ENCODE measurements around the gene RUBCNL. TPM values are rescaled to one million over a fixed set of nuclear protein-coding genes. Genes with fewer than 3 reads are reported as not detected.
A peak's percentile ranks its signal among the peaks of the same experiment; 100 is the strongest.

Gene RUBCNL
- total and polyA plus RNA-seq, 2 of the 4 experiments (the other 2 are of a cell fraction) = 0.03 TPM; not detected in 1

- BruUV-seq (replicated peaks) = no TSS peak
- H3K27ac ChIP-seq (ENCODE audit: insufficient read depth, low read length) = no peak overlapping the region
- H4K91ac ChIP-seq (ENCODE audit: insufficient read depth, low read depth, low read length) = no peak overlapping the region
- H2AK5ac ChIP-seq (ENCODE audit: low read depth, low read length) = no peak overlapping the region
- intact Hi-C loops (cut with micrococcal nuclease) (no loop called here), in situ Hi-C loops (cut with MboI; ENCODE audit: low sequenced_read_pairs) (no loop called here), dilution Hi-C loops (cut with HindIII; ENCODE audit: low sequenced_read_pairs, unreplicated experiment) (no loop called here)
- 44% methylated on average over 3 of the region's 6 CpGs; no CpG with 5 or more reads in 1 of the 2 experiments for WGBS, 2 experiments (ENCODE audit: extremely low coverage in 2 of 2, insufficient read length in 1 of 2)
- TF ChIP-seq MXI1 (IDR thresholded peaks at IDR 0.05; ENCODE audit: borderline replicate concordance, low read depth, low read length) (no peak), CEBPB (IDR thresholded peaks at IDR 0.05; ENCODE audit: low read depth, low read length) (peak; percentile 26; the same call in 1 of the 2 replicates)
- H2BK20ac ChIP-seq (ENCODE audit: low read depth, low read length) = no peak overlapping the region
- H4K5ac ChIP-seq (ENCODE audit: low read depth, low read length) = no peak overlapping the region
- no peak overlapping the region for H3K14ac ChIP-seq (replicated peaks; ENCODE audit: low read depth, low read length)
- H3K23ac ChIP-seq (ENCODE audit: low read depth, low read length) = no peak overlapping the region
- H2BK5ac ChIP-seq (ENCODE audit: low read depth, low read length, poor library complexity, severe bottlenecking) = no peak overlapping the region
- ChIA-PET CTCF (no interaction called here), POLR2A (ENCODE audit: unreplicated experiment) (no interaction called here)
- H3K4me3 ChIP-seq (ENCODE audit: insufficient read depth, low read depth, low read length) = no peak overlapping the region
- H3K36me3 ChIP-seq (ENCODE audit: control insufficient read depth, insufficient read depth, low read length) = no peaks in the 10 kb centered on the region
- H3K9ac ChIP-seq (ENCODE audit: low read depth, low read length) = no peak overlapping the region
- H3K4me2 ChIP-seq (ENCODE audit: low read depth, low read length) = no peak overlapping the region
- H3K79me1 ChIP-seq (ENCODE audit: low read depth in 1 of 2, low read length in 2 of 2) = no peaks in the 10 kb centered on the region
- DNase-seq (no peak), ATAC-seq (ENCODE audit: low read depth) (no peak)
- no peak overlapping the region for H4K8ac ChIP-seq (ENCODE audit: low read depth in 2 of 2, low read length in 2 of 2)
- no peak overlapping the region for H3K18ac ChIP-seq (ENCODE audit: low read depth, low read length)
- no peak overlapping the region for H3K56ac ChIP-seq (ENCODE audit: extremely low read depth, insufficient read depth, low read length)
- H3K9me1 ChIP-seq (ENCODE audit: insufficient read depth, low read length) = no peaks in the 10 kb centered on the region
- no peak overlapping the region for H3K4ac ChIP-seq (ENCODE audit: low read depth, low read length)
- no peaks in the 10 kb centered on the region for H3K4me1 ChIP-seq (ENCODE audit: control insufficient read depth, insufficient read depth, low read length)
- no peak overlapping the region for H2AFZ ChIP-seq (replicated peaks; ENCODE audit: low read length, poor library complexity)
- no peak overlapping the region for H2BK120ac ChIP-seq (ENCODE audit: low read depth, low read length)
- H3K27me3 ChIP-seq (ENCODE audit: control insufficient read depth, insufficient read depth, low read length) = no peaks in the 10 kb centered on the region
- no peak overlapping the region for H2BK15ac ChIP-seq (ENCODE audit: low read depth, low read length)
- no peaks in the 10 kb centered on the region for H3K9me3 ChIP-seq (ENCODE audit: control insufficient read depth, insufficient read depth, low read length)
- no peak overlapping the region for H2AK9ac ChIP-seq (replicated peaks; ENCODE audit: low read depth, low read length, poor library complexity)
- no peaks in the 10 kb centered on the region for H4K20me1 ChIP-seq (ENCODE audit: insufficient read depth, low read length)
Measured at GRCh38 chr13:46315491-46316075, 71.5 kb downstream of the RUBCNL start.

All from IMR-90 (cell line).